Aorta (tissue), 5 donors: Measurements from ENCODE around the gene CD300H. TPM values are rescaled to one million over a fixed set of nuclear protein-coding genes. Genes with fewer than 3 reads are reported as not detected.

Experiments used
- ATAC-seq: fragments of 200-7000 bp; cut with Tn5 transposase; one replicate; pipeline ENCODE4 v1.9.1; 2022; ENCODE audit warnings: moderate library complexity; ENCODE audit not compliant: low FRiP score
- DNase-seq, 2 donors: peaks; one replicate each; pipeline ENCODE4 v3.0.0-alpha.2; 2020
- H3K27ac ChIP-seq, 2 donors: one replicate each; pipeline ENCODE4 v1.5.1; 2013; ENCODE audit warnings: low read length in 2 of 2, mild to moderate bottlenecking in 2 of 2, moderate library complexity in 2 of 2, control low read depth in 1 of 2, inconsistent platforms in 1 of 2, low read depth in 1 of 2
- H3K27me3 ChIP-seq, 2 donors: one replicate each; pipeline ENCODE4 v1.6.1; 2013; ENCODE audit warnings: control low read depth in 1 of 2, low read length in 1 of 2, mild to moderate bottlenecking in 1 of 2, moderate library complexity in 1 of 2; ENCODE audit not compliant: insufficient read depth in 2 of 2, control insufficient read depth in 1 of 2
- H3K36me3 ChIP-seq, 2 donors: one replicate each; pipeline ENCODE4 v1.6.1; 2013; ENCODE audit warnings: control low read depth in 1 of 2, low read length in 1 of 2, mild to moderate bottlenecking in 1 of 2; ENCODE audit not compliant: insufficient read depth in 2 of 2, control insufficient read depth in 1 of 2
- H3K4me1 ChIP-seq, 2 donors: one replicate each; pipeline ENCODE4 v1.6.1; 2013; ENCODE audit warnings: low read length in 2 of 2, control low read depth in 1 of 2, mild to moderate bottlenecking in 1 of 2, moderate library complexity in 1 of 2; ENCODE audit not compliant: insufficient read depth in 2 of 2, control insufficient read depth in 1 of 2
- H3K4me3 ChIP-seq, 2 donors: one replicate each; pipeline ENCODE4 v1.5.1; 2013; ENCODE audit warnings: low read length in 2 of 2, control low read depth in 1 of 2, mild to moderate bottlenecking in 1 of 2
- H3K9me3 ChIP-seq: one replicate; pipeline ENCODE4 v1.6.1; 2013; ENCODE audit warnings: mild to moderate bottlenecking, low read length; ENCODE audit not compliant: control insufficient read depth
- WGBS, 2 donors: extraction: QIAGEN DNeasy Blood & Tissue Kit; methylation state at CpG; one replicate each; pipeline ENCODE4 v1.1.7; 2013; 5-methylcytosine and 5-hydroxymethylcytosine counted together
- intact Hi-C, 2 donors: fragments of 100-400 bp; cut with DNase I; formaldehyde crosslinking; loops; one replicate each; pipeline versions ENCODE4 v1.14.2 to v1.15.0; 2022
- polyA plus RNA-seq, 2 donors: library from polyadenylated mRNA; stranded (reverse); fragments of 200-250 nt; gene quantifications; one replicate each; pipeline ENCODE4 v1.2.3, GENCODE V29; 2013
- total RNA-seq, 2 donors: library from RNA; stranded (reverse); fragmentation: NEBNext Ultra II Directional; extraction: Animal tissue kit (Norgen Biotek cat#: 25700); gene quantifications; one replicate each; pipeline ENCODE4 v1.2.1, GENCODE V29; 2021
- donor health status: healthy with polysubstance abuse.
- donor health status: Bipolar disorder and iron deficiency.
- donor health status: DM: no; HTN: no; CAD: no.
- donor health status: DM: no; HTN: no; CAD: no.
- donor health status: DM: yes; HTN: yes; CAD: no.

Gene CD300H
- total and polyA plus RNA-seq, 4 donors: not detected

GRCh38 chr17:74604200-74604599 lies 36.9 kb upstream of the CD300H start:
- Histone ChIP-seq H3K4me1 (no peaks in the 10 kb centered on the region), H3K4me3 (no peak overlapping the region), H3K27ac (no peak overlapping the region), H3K9me3 (peaks cover 3% of the 10 kb centered on the region), H3K27me3 (no peaks in the 10 kb centered on the region), H3K36me3 (no peaks in the 10 kb centered on the region)
- ATAC-seq (no peak), DNase-seq (no peak)
- WGBS, 2 donors: 81 to 84% methylated on average over 6 of the region's 6 CpGs
- intact Hi-C loops: no loop called here

- no peak for DNase-seq
- WGBS, 2 donors: 74 to 82% methylated on average over 5 of the region's 5 CpGs
- Histone ChIP-seq H3K4me3 (no peak overlapping the region), H3K4me1 (no peaks in the 10 kb centered on the region), H3K36me3 (no peaks in the 10 kb centered on the region), H3K27ac (no peak overlapping the region), H3K27me3 (no peaks in the 10 kb centered on the region), H3K9me3 (peaks cover 3% of the 10 kb centered on the region)
- no peak for ATAC-seq
- intact Hi-C loops: no loop called here
These were observed 36.4 kb upstream of the CD300H start for GRCh38 chr17:74603746-74604145.

- Histone ChIP-seq H3K4me3 (no peak overlapping the region), H3K27me3 (no peaks in the 10 kb centered on the region), H3K36me3 (no peaks in the 10 kb centered on the region), H3K9me3 (peaks cover 3% of the 10 kb centered on the region), H3K27ac (no peak overlapping the region), H3K4me1 (no peaks in the 10 kb centered on the region)
- intact Hi-C loops: no loop called here
- 66 to 70% methylated on average over 6 of the region's 6 CpGs for WGBS, 2 donors
- DNase-seq (no peak), ATAC-seq (no peak)
These were observed 35.8 kb upstream of the CD300H start for GRCh38 chr17:74603037-74603635.

DNA sequence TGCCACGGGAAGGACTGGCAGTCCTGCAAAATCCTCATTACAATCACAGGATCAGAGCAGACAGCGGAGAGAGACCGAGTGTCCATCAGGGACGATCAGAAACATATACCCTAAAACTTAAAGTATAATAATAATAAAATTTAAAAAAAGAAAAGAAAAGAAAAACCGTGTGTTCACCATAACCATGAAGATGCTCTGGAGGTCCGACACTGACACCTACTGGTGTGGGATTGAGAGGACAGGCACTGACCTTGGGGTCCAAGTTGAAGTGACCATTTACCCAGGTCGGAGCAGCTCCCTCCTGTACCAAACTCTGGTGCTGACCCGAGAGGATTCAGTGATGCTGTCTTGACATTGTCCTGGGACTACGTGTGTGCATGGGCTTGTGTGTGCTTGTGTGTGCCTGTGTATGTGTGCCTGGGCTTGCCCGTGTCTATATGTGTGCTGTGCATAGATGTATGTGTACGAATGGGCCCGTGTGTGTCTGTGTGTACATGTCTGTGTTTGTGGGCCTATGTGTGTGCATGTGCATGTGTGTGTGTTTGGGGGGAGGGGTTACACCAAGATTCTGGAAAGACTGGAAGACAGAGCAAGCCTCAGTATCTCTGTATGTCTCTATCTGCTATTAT lies 34.7 kb upstream of the CD300H start:
- Histone ChIP-seq H3K9me3 (no peaks in the 10 kb centered on the region), H3K27ac (no peak overlapping the region), H3K36me3 (no peaks in the 10 kb centered on the region), H3K4me1 (no peaks in the 10 kb centered on the region), H3K4me3 (no peak overlapping the region), H3K27me3 (no peaks in the 10 kb centered on the region)
- DNase-seq (no peak), ATAC-seq (no peak)
- WGBS, 2 donors: 46 to 53% methylated on average over 12 of the region's 12 CpGs
- intact Hi-C loops: no loop called here

DNA sequence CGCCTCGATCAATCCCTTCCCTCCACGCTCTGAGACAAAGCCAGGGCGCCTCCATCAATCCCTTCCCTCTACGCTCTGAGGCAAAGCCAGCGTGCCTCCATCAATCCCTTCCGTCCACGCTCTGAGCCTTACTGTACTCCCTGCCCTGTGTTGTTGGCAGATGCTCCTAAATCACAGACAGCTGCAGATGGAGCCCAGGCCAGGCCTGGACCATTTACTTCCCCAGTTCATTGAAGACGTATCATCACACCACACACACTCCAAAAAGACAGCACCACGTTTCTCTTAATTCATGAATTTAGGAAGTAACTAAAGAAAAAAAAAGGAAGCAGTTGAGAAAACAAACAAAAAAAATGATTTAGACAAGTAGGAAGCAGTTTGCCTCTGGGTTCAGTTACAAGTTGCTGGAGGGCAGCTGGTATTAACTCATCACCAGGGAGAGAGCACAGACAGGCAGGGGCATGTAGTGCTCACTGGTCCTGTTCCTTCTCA lies 32.2 kb upstream of the CD300H start:
- intact Hi-C loops: no loop called here
- DNase-seq: peak in 1 of 2 donors; percentile 73
- 39 to 48% methylated on average over 10 of the region's 10 CpGs for WGBS, 2 donors

GRCh38 chr17:74599023-74599399 lies 31.7 kb upstream of the CD300H start:
- intact Hi-C loops: no loop called here
- WGBS, 2 donors: 14 to 29% methylated on average over 3 of the region's 3 CpGs
- Histone ChIP-seq H3K4me1 (no peaks in the 10 kb centered on the region), H3K27me3 (peaks cover 0 to 2% of the 10 kb centered on the region in 2 donors), H3K9me3 (peaks cover 1% of the 10 kb centered on the region), H3K4me3 (no peak overlapping the region), H3K36me3 (no peaks in the 10 kb centered on the region), H3K27ac (no peak overlapping the region)
- ATAC-seq (peak; percentile 26), DNase-seq (no peak)

More for the DNA sequence above, 32.2 kb upstream of the CD300H start:
- Histone ChIP-seq H3K27ac (no peak overlapping the region), H3K36me3 (no peaks in the 10 kb centered on the region), H3K27me3 (peaks cover 0 to 2% of the 10 kb centered on the region in 2 donors), H3K4me1 (no peaks in the 10 kb centered on the region), H3K4me3 (no peak overlapping the region), H3K9me3 (peaks cover 1% of the 10 kb centered on the region)
- ATAC-seq: peak; percentile 30

DNA sequence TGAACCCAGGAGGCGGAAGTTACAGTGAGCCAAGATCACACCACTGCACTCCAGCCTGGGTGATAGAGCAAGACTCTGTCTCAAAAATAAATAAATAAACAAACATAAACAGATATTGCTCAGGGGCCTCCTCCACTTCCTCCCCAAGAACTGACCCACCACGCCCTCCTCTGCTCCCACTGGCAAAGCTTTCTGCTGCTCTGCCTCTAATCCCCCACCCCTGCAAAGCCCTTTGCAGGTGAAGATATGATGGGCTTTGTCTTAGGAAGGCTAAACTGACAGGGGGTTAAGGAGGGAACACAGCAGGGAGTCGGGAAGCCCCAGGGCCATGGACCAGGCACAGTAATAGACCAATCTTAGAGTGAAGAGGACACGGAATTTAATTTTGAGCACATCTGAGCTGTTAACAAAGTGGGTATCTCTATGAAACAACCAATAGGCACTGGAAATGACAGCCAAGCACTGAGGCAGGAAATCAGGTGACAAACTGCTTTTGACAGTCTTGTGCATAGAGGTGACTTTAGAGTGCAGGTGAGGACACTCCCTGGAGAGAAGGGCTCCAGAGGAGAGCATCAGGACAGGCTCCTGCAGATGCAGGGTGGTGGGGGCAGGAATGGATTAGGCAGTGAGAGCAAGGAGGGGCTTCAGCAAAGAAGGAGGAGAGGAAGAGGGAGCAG lies 31.2 kb upstream of the CD300H start:
- peaks cover 0 to 2% of the 10 kb centered on the region in 2 donors for H3K27me3 ChIP-seq
- H3K27ac ChIP-seq: no peak overlapping the region
- intact Hi-C loops: no loop called here
- ATAC-seq: no peak
- H3K4me3 ChIP-seq: no peak overlapping the region
- H3K9me3 ChIP-seq: peaks cover 1% of the 10 kb centered on the region
- no peaks in the 10 kb centered on the region for H3K4me1 ChIP-seq
- H3K36me3 ChIP-seq: no peaks in the 10 kb centered on the region
- WGBS, 2 donors: 72% methylated on average over 4 of the region's 4 CpGs
- DNase-seq: no peak

DNA sequence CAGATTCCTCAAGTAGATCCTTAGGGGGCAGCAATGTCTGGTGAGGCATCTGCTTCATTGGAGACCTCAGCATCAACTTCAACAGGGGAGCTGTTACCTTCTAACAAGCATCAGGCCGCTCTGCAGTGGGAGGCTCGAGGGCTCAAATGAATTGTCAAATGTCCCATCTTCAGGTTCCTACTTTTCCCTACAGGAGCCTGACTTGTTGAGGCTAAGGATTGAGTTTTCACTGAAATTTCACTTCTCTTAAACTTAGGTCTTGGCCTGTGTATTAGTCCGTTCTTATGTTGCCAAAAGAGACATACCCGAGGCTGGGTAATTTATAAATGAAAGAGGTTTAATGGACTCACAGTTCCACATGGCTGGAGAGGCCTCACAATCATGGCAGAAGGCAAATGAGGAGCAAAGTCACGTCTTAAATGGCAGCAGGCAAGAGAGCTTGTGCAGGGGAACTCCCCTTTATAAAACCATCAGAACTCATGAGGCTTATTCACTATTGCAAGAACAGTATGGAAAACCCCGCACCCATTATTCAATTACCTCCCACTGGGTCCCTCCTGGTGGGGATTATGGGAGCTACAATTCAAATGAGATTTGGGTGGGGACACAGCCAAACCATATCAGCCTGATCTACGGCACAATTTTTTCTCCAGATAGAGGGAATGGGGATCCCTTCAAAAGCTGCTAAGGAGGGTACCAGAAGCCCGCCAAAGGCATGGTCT lies 29.9 kb upstream of the CD300H start:
- Histone ChIP-seq H3K27ac (no peak overlapping the region), H3K27me3 (peaks cover 0 to 2% of the 10 kb centered on the region in 2 donors), H3K4me1 (no peaks in the 10 kb centered on the region), H3K9me3 (peaks cover 1% of the 10 kb centered on the region), H3K36me3 (no peaks in the 10 kb centered on the region), H3K4me3 (no peak overlapping the region)
- intact Hi-C loops: no loop called here
- 63 to 77% methylated on average over 8 of the region's 8 CpGs for WGBS, 2 donors
- no peak for ATAC-seq
- DNase-seq: no peak
